HEK293 (cell line): ENCODE measurements around the gene TMOD2.

Experiments used
- CTCF ChIA-PET: fragments of 350-600 bp; formaldehyde crosslinking; extraction: SDS; loops from one replicate; lab custom pipeline; 2021; ENCODE audit warnings: antibody characterized with exemption; lab: Yijun Ruan, JAX
- POLR2A ChIA-PET: fragments of 300-600 bp; formaldehyde crosslinking; extraction: SDS; loops from one replicate; lab custom pipeline; 2020; ENCODE audit warnings: antibody characterized with exemption, inconsistent platforms; lab: Yijun Ruan, JAX
- H3K27ac ChIP-seq: fragments of 200-500 bp; sonication (Bioruptor generic); 2 replicates; pipeline ENCODE4 v1.5.1; 2014; ENCODE audit warnings: low read depth, low read length, control low read depth, inconsistent platforms; ENCODE audit errors: extremely low read depth
- H3K36me3 ChIP-seq, 2 experiments: fragments of 200-500 bp in 1 of 2; sonication (Bioruptor generic) in 1 of 2; 1 replicate in 1 of 2; 2 replicates in 1 of 2; pipeline ENCODE4 v1.5.1; 2014 to 2017; ENCODE audit warnings: inconsistent platforms in 2 of 2, low read length in 2 of 2; ENCODE audit not compliant: control insufficient read depth in 2 of 2, insufficient read depth in 1 of 2
- H3K4me1 ChIP-seq: fragments of 200-500 bp; sonication (Bioruptor generic); 2 replicates; pipeline ENCODE4 v1.5.1; 2014; ENCODE audit warnings: mild to moderate bottlenecking, low read length, inconsistent platforms; ENCODE audit not compliant: control insufficient read depth, insufficient read depth
- H3K4me3 ChIP-seq: 2 replicates; pipeline ENCODE4 v1.5.1; 2011; ENCODE audit warnings: low read depth, mild to moderate bottlenecking, control low read depth, low read length, moderate library complexity
- H3K9me3 ChIP-seq: fragments of 200-500 bp; sonication (Bioruptor generic); 2 replicates; pipeline ENCODE4 v1.5.1; 2014; ENCODE audit warnings: low read depth, low read length, inconsistent platforms; ENCODE audit not compliant: control insufficient read depth, insufficient read depth
- GLIS1 ChIP-seq: fragments of 450-650 bp; formaldehyde crosslinking; IDR thresholded peaks from 2 replicates; pipeline ENCODE4 v1.5.1; 2016; ENCODE audit warnings: missing biosample characterization, missing genetic modification characterization
- KLF10 ChIP-seq: fragments of 450-650 bp; IDR thresholded peaks from 2 replicates; pipeline ENCODE4 v1.5.1; 2018; ENCODE audit warnings: missing biosample characterization, mild to moderate bottlenecking, missing genetic modification characterization
- PRDM1 ChIP-seq: fragments of 450-650 bp; formaldehyde crosslinking; IDR thresholded peaks from 2 replicates; pipeline ENCODE4; 2016; ENCODE audit warnings: missing biosample characterization, missing genetic modification characterization
- PRDM6 ChIP-seq: fragments of 450-650 bp; formaldehyde crosslinking; IDR thresholded peaks from 2 replicates; pipeline ENCODE4 v1.5.1; 2017; ENCODE audit warnings: missing biosample characterization, missing genetic modification characterization
- TRIM28 ChIP-seq: IDR thresholded peaks from 2 replicates; pipeline ENCODE4 v1.6.1; 2011; ENCODE audit warnings: low read length, control low read depth, borderline replicate concordance
- ZIC2 ChIP-seq: fragments of 450-650 bp; formaldehyde crosslinking; IDR thresholded peaks from 2 replicates; pipeline ENCODE4 v1.5.1; 2016; ENCODE audit warnings: missing biosample characterization, missing genetic modification characterization
- ZNF10 ChIP-seq: fragments of 450-650 bp; formaldehyde crosslinking; IDR thresholded peaks from 2 replicates; pipeline ENCODE4 v1.5.1; 2017; ENCODE audit warnings: missing biosample characterization, missing genetic modification characterization
- ZNF132 ChIP-seq: fragments of 450-650 bp; formaldehyde crosslinking; IDR thresholded peaks from 2 replicates; pipeline ENCODE4 v1.5.1; 2017; ENCODE audit warnings: missing biosample characterization, missing genetic modification characterization, borderline replicate concordance
- ZNF169 ChIP-seq: fragments of 450-650 bp; formaldehyde crosslinking; IDR thresholded peaks from 2 replicates; pipeline ENCODE4 v1.5.1; 2016; ENCODE audit warnings: missing biosample characterization, missing genetic modification characterization
- ZNF18 ChIP-seq: fragments of 450-650 bp; formaldehyde crosslinking; IDR thresholded peaks from 2 replicates; pipeline ENCODE4 v1.5.1; 2016; ENCODE audit warnings: missing biosample characterization, missing genetic modification characterization
- ZNF341 ChIP-seq: fragments of 450-650 bp; formaldehyde crosslinking; IDR thresholded peaks from 2 replicates; pipeline ENCODE4; 2016; ENCODE audit warnings: low read depth, missing biosample characterization, missing genetic modification characterization
- ZNF366 ChIP-seq: fragments of 450-650 bp; formaldehyde crosslinking; conservative IDR thresholded peaks from 2 replicates; pipeline ENCODE4 v1.5.1; 2016; ENCODE audit warnings: missing biosample characterization, missing genetic modification characterization
- ZNF600 ChIP-seq: fragments of 450-650 bp; formaldehyde crosslinking; IDR thresholded peaks from 2 replicates; pipeline ENCODE4 v1.5.1; 2016; ENCODE audit warnings: missing biosample characterization, missing genetic modification characterization
- ZNF664 ChIP-seq: fragments of 450-650 bp; formaldehyde crosslinking; IDR thresholded peaks from 2 replicates; pipeline ENCODE4 v1.5.1; 2016; ENCODE audit warnings: missing biosample characterization, missing genetic modification characterization
- ZNF76 ChIP-seq: fragments of 450-650 bp; formaldehyde crosslinking; IDR thresholded peaks from 2 replicates; pipeline ENCODE4; 2016; ENCODE audit warnings: low read depth, missing biosample characterization, missing genetic modification characterization, borderline replicate concordance
- ZNF837 ChIP-seq: fragments of 450-650 bp; formaldehyde crosslinking; IDR thresholded peaks from 2 replicates; pipeline ENCODE4 v1.5.1; 2016; ENCODE audit warnings: missing biosample characterization, missing genetic modification characterization
- ZSCAN5A ChIP-seq: fragments of 450-650 bp; formaldehyde crosslinking; IDR thresholded peaks from 2 replicates; pipeline ENCODE4 v1.5.1; 2016; ENCODE audit warnings: missing biosample characterization, missing genetic modification characterization
- TF ChIP-seq, protein P1 (sequence below): fragments of 450-650 bp; formaldehyde crosslinking; IDR thresholded peaks from 2 replicates; pipeline ENCODE4 v1.5.1; 2016; ENCODE audit warnings: missing biosample characterization, missing genetic modification characterization
- TF ChIP-seq, protein P2 (sequence below): IDR thresholded peaks from 2 replicates; pipeline ENCODE4 v1.6.1; 2011; ENCODE audit warnings: mild to moderate bottlenecking, low read depth, low read length, borderline replicate concordance
- TF ChIP-seq, protein P3 (sequence below): fragments of 450-650 bp; formaldehyde crosslinking; IDR thresholded peaks from 2 replicates; pipeline ENCODE4 v1.5.1; 2017; ENCODE audit warnings: missing biosample characterization, missing genetic modification characterization

TMOD2 gene

DNA sequence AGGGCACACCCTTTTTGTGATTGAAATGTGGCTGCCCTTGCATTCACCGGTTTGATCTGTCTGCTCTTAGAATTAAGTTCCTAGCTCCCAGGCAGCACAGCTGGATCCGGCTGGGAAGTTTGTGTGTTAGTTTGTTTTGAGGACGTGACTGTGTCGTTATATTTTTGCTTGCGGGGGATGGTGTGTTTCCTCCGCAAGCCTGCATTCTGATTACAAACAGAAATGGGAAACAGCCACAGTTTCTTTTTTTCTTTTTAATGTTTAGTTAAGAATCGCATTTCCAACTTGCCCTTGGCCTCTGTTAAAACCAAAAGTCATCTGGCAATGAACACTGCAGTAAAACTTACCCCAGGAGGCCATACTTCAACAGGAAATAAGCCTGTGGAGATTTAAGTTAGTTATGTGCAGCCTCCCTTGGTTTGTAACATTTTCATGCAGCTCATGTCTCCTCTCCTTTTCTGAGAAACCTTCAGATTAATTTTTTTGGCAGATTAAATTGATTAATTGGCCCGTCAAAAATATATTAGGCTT, 78.9 kb downstream of the TMOD2 start:
- ChIA-PET POLR2A (interaction anchor here (0.6 to 1.5 kb wide), 3 partner anchors 15 to 180 kb away, joined by 3 read pairs; partner anchors contain the start of gene LEO1), CTCF (no interaction called here)
- no peaks in the 10 kb centered on the region for H3K36me3 ChIP-seq
- TF ChIP-seq ZNF664 (0 out of 2 replicates have a peak, but pooled peaks have one; percentile 9), ZNF169 (tag by site-specific recombination) (no peak), ZNF18 (tag by site-specific recombination) (0 out of 2 replicates have a peak, but pooled peaks have one; percentile 13), PRDM6 (peak; percentile 68), ZNF600 (tag by site-specific recombination) (peak; percentile 30), ZNF76 (tag by site-specific recombination) (0 out of 2 replicates have a peak, but pooled peaks have one; percentile 40), GLIS1 (tag by site-specific recombination) (0 out of 2 replicates have a peak, but pooled peaks have one; percentile 5), ZIC2 (peak; percentile 61), ZNF837 (tag by site-specific recombination) (no peak)
- H3K9me3 ChIP-seq: no peaks in the 10 kb centered on the region
- H3K27ac ChIP-seq: peak overlapping the region; percentile 74
- H3K4me1 ChIP-seq: peaks cover 4% of the 10 kb centered on the region
- H3K4me3 ChIP-seq: peak overlapping the region; percentile 89

DNA sequence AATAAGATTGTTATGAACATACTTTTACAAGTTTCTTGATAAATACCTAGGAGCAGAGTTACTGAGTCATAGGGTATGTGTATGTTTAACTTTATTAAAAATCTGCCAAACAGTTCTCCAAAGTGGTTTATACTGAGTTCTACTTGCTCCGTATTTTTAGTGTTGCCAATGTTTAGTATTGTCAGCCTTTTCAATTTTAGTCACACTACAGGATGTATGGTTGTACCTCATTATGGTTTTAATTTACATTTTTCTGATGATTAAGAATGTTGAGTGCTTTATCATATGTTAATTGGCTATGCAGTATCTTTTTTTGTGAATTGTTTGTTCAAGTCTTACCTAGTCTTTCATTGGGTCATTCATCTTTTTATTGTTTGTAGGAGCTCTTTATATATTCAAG, 82.4 kb downstream of the TMOD2 start:
- no peak overlapping the region for H3K27ac ChIP-seq
- CTCF ChIA-PET: no interaction called here
- H3K4me3 ChIP-seq: no peak overlapping the region
- no peaks in the 10 kb centered on the region for H3K36me3 ChIP-seq
- POLR2A ChIA-PET: no interaction called here
- H3K4me1 ChIP-seq: peaks cover 4% of the 10 kb centered on the region; the same call in 1 of the 2 replicates
- TF ChIP-seq, protein P1, sequence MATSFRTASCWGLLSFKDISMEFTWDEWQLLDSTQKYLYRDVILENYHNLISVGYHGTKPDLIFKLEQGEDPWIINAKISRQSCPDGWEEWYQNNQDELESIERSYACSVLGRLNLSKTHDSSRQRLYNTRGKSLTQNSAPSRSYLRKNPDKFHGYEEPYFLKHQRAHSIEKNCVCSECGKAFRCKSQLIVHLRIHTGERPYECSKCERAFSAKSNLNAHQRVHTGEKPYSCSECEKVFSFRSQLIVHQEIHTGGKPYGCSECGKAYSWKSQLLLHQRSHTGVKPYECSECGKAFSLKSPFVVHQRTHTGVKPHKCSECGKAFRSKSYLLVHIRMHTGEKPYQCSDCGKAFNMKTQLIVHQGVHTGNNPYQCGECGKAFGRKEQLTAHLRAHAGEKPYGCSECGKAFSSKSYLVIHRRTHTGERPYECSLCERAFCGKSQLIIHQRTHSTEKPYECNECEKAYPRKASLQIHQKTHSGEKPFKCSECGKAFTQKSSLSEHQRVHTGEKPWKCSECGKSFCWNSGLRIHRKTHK (tag by site-specific recombination): no peak
- TF ChIP-seq ZNF10 (tag by site-specific recombination) (no peak), ZNF132 (tag by site-specific recombination) (no peak), ZNF169 (tag by site-specific recombination) (no peak), TRIM28 (no peak), KLF10 (no peak)
- TF ChIP-seq, protein P2, sequence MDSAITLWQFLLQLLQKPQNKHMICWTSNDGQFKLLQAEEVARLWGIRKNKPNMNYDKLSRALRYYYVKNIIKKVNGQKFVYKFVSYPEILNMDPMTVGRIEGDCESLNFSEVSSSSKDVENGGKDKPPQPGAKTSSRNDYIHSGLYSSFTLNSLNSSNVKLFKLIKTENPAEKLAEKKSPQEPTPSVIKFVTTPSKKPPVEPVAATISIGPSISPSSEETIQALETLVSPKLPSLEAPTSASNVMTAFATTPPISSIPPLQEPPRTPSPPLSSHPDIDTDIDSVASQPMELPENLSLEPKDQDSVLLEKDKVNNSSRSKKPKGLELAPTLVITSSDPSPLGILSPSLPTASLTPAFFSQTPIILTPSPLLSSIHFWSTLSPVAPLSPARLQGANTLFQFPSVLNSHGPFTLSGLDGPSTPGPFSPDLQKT: no peak
- H3K9me3 ChIP-seq: no peaks in the 10 kb centered on the region

DNA sequence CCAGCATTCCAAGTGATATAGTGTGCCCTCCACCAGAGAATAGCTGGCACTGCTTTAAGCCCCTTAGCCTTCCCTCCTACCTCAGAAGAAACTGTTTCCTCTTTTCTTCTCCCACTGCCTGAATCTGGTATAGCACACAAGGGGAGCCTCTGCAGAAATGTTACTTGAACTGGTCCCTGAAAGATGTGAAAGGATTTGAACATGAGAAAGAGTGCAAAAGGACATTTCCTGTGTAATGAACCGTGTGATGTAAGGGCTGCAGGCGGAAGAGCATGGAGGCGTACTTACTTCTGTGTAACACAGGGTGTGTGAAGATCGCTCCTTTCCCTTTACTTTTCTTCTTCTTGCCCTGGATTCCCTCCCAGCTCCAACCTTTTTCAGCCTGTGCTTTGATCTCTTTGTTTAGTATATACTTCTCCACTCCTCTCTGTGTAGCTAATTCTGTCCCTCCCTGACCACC, 86.4 kb downstream of the TMOD2 start:
- no peak overlapping the region for H3K27ac ChIP-seq
- H3K36me3 ChIP-seq: no peaks in the 10 kb centered on the region
- no peaks in the 10 kb centered on the region for H3K9me3 ChIP-seq
- POLR2A ChIA-PET: interaction anchor here (1.3 kb wide), 1 partner anchor 8 kb away, joined by 4 read pairs; the partner anchor contains the start of gene TMOD3
- H3K4me3 ChIP-seq: no peak overlapping the region
- peaks cover 16% of the 10 kb centered on the region for H3K4me1 ChIP-seq
- CTCF ChIA-PET: no interaction called here
- TF ChIP-seq ZNF341 (tag by site-specific recombination) (0 out of 2 replicates have a peak, but pooled peaks have one; percentile 60), ZSCAN5A (tag by site-specific recombination) (no peak), ZNF366 (tag by site-specific recombination) (0 out of 2 replicates have a peak, but pooled peaks have one; percentile 46), PRDM1 (peak; percentile 37; the same call in 1 of the 2 replicates)
- TF ChIP-seq, protein P3, sequence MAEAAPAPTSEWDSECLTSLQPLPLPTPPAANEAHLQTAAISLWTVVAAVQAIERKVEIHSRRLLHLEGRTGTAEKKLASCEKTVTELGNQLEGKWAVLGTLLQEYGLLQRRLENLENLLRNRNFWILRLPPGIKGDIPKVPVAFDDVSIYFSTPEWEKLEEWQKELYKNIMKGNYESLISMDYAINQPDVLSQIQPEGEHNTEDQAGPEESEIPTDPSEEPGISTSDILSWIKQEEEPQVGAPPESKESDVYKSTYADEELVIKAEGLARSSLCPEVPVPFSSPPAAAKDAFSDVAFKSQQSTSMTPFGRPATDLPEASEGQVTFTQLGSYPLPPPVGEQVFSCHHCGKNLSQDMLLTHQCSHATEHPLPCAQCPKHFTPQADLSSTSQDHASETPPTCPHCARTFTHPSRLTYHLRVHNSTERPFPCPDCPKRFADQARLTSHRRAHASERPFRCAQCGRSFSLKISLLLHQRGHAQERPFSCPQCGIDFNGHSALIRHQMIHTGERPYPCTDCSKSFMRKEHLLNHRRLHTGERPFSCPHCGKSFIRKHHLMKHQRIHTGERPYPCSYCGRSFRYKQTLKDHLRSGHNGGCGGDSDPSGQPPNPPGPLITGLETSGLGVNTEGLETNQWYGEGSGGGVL (tag by site-specific recombination): no peak
